A549 treated with RU486 at 1 μM for 4 hours (cell line): ENCODE data around the gene UBR3. TPM values are rescaled to one million over a fixed set of nuclear protein-coding genes. Genes with fewer than 3 reads are reported as not detected.

Experiments used
- total RNA-seq: library from RNA; stranded (reverse); fragments of 200-300 nt; extraction: Qiagen RNA extraction; gene quantifications from 5 replicates; pipeline ENCODE4 v1.2.3, GENCODE V29; 2022; ENCODE audit warnings: low read depth

UBR3 gene, protein sequence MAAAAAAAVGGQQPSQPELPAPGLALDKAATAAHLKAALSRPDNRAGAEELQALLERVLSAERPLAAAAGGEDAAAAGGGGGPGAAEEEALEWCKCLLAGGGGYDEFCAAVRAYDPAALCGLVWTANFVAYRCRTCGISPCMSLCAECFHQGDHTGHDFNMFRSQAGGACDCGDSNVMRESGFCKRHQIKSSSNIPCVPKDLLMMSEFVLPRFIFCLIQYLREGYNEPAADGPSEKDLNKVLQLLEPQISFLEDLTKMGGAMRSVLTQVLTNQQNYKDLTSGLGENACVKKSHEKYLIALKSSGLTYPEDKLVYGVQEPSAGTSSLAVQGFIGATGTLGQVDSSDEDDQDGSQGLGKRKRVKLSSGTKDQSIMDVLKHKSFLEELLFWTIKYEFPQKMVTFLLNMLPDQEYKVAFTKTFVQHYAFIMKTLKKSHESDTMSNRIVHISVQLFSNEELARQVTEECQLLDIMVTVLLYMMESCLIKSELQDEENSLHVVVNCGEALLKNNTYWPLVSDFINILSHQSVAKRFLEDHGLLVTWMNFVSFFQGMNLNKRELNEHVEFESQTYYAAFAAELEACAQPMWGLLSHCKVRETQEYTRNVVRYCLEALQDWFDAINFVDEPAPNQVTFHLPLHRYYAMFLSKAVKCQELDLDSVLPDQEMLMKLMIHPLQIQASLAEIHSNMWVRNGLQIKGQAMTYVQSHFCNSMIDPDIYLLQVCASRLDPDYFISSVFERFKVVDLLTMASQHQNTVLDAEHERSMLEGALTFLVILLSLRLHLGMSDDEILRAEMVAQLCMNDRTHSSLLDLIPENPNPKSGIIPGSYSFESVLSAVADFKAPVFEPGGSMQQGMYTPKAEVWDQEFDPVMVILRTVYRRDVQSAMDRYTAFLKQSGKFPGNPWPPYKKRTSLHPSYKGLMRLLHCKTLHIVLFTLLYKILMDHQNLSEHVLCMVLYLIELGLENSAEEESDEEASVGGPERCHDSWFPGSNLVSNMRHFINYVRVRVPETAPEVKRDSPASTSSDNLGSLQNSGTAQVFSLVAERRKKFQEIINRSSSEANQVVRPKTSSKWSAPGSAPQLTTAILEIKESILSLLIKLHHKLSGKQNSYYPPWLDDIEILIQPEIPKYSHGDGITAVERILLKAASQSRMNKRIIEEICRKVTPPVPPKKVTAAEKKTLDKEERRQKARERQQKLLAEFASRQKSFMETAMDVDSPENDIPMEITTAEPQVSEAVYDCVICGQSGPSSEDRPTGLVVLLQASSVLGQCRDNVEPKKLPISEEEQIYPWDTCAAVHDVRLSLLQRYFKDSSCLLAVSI (N-terminal part only)
- total RNA-seq, result 6.5 to 11.5 TPM (median 9.9 TPM) in 5 replicates

DNA sequence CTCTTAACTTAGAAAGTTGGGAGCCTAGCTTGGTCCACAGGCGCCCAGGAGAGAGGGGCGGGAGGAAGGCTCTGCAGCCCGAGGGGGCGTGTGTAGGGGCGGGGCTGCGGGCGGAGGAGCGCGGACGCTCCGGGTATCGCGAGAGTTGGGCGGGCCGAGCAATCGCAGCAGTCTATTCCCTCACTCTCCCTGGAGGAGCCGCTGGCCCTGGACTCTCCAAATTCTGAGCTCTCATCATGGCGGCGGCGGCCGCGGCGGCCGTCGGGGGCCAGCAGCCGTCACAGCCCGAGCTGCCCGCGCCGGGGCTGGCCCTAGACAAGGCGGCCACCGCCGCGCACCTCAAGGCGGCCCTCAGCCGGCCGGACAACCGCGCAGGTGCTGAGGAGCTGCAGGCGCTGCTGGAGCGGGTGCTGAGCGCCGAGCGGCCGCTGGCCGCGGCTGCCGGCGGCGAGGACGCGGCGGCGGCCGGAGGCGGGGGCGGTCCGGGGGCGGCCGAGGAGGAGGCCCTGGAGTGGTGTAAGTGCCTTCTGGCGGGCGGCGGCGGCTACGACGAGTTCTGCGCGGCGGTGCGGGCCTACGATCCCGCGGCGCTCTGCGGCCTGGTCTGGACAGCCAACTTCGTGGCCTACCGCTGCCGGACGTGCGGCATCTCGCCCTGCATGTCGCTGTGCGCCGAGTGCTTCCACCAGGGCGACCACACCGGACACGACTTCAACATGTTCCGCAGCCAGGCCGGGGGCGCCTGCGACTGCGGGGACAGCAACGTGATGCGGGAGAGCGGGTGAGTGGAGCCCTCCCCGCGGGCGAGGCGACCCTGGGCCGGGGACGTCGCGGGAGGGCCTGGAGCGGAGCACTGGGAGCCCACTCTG is at the start of gene UBR3:
Gene UBR3, plus strand, starts transcription at position 183 of the 869 bp plus-strand sequence. Its CDS starts 54 bp downstream, at position 237.

GRCh38 chr2:169798718-169799592 is 28.3 kb upstream of the UBR3 start, which contains the start of gene SSB:
SSB (plus strand) TSS chr2:169798871; CDS start chr2:169800961, 2,090 bp downstream.

GRCh38 chr2:169824373-169825333 is 2.6 kb upstream of the UBR3 start, which contains the start of gene METTL5:
METTL5 (minus strand) TSS chr2:169824905; CDS start chr2:169824597, 308 bp downstream.

Other genes with a start within 250 kb of the UBR3 start
- gene PPIG, start 243.1 kb upstream of the UBR3 start, total RNA-seq, result 30.1 to 55.6 TPM (median 44.2 TPM) in 5 replicates
- 0.30 to 0.64 TPM (median 0.37 TPM) in 5 replicates for gene CFAP210, start 133.0 kb upstream of the UBR3 start, total RNA-seq
- 0.61 to 4.2 TPM (median 2.8 TPM) in 5 replicates for gene PHOSPHO2, start 133.0 kb upstream of the UBR3 start, total RNA-seq
- gene KLHL23, start 93.6 kb upstream of the UBR3 start, total RNA-seq, result 7.0 to 9.3 TPM (median 8.0 TPM) in 5 replicates
- gene SSB, start 28.6 kb upstream of the UBR3 start, total RNA-seq, result 101 to 195 TPM (median 154 TPM) in 5 replicates
- gene METTL5, start 2.5 kb upstream of the UBR3 start, total RNA-seq, result 65.0 to 115 TPM (median 68.6 TPM) in 5 replicates